MCF 10A (cell line): Measurements from ENCODE around the gene TXLNG. TPM values are rescaled to one million over a fixed set of nuclear protein-coding genes. Genes with fewer than 3 reads are reported as not detected.

Experiments
- BruUV-seq: library from RNA; stranded (reverse); fragments of 400-500 nt; replicated peaks from 2 replicates; lab custom pipeline; 2021; lab: Mats Ljungman, UMichigan
- CTCF ChIA-PET: fragments of 300-600 bp; sonication (Branson Sonifier 250); formaldehyde crosslinking; extraction: SDS; loops from one replicate; lab custom pipeline; 2021; ENCODE audit warnings: antibody characterized with exemption, inconsistent platforms; lab: Yijun Ruan, JAX
- POLR2A ChIA-PET: fragments of 300-600, 350-650 bp; sonication (Branson Sonifier 250); formaldehyde crosslinking; extraction: SDS; loops from one replicate; lab custom pipeline; 2020; ENCODE audit warnings: antibody characterized with exemption, inconsistent platforms; lab: Yijun Ruan, JAX
- DNase-seq: peaks from one replicate; pipeline ENCODE4 v3.0.0-alpha.2; 2018; ENCODE audit not compliant: unreplicated experiment
- H3K27ac Mint-ChIP-seq: one replicate; pipeline ENCODE4 v1.8.0; 2022; ENCODE audit warnings: mild to moderate bottlenecking, low read depth, mixed read lengths; ENCODE audit not compliant: unreplicated experiment
- H3K27me3 Mint-ChIP-seq: one replicate; pipeline ENCODE4 v1.8.0; 2022; ENCODE audit warnings: mixed read lengths; ENCODE audit not compliant: insufficient read depth, unreplicated experiment
- H3K36me3 Mint-ChIP-seq: one replicate; pipeline ENCODE4 v1.8.0; 2022; ENCODE audit warnings: mild to moderate bottlenecking, moderate library complexity, mixed read lengths; ENCODE audit not compliant: insufficient read depth, unreplicated experiment
- H3K4me1 Mint-ChIP-seq: one replicate; pipeline ENCODE4 v1.8.0; 2022; ENCODE audit warnings: mixed read lengths; ENCODE audit not compliant: insufficient read depth, unreplicated experiment
- H3K4me3 Mint-ChIP-seq: one replicate; pipeline ENCODE4 v1.8.0; 2022; ENCODE audit warnings: mild to moderate bottlenecking, moderate library complexity, mixed read lengths; ENCODE audit not compliant: unreplicated experiment
- H3K9me3 Mint-ChIP-seq: one replicate; pipeline ENCODE4 v1.8.0; 2022; ENCODE audit warnings: mixed read lengths; ENCODE audit not compliant: unreplicated experiment
- CTCF ChIP-seq: fragments of 200-600 bp; IDR thresholded peaks from one replicate; pipeline ENCODE4 v1.8.0; 2022; ENCODE audit warnings: antibody characterized with exemption, mild to moderate bottlenecking; ENCODE audit not compliant: unreplicated experiment
- intact Hi-C: fragments of 100-400 bp; cut with micrococcal nuclease; formaldehyde crosslinking; loops from 2 replicates; pipeline ENCODE4 v1.14.1; 2022
- total RNA-seq: library from RNA; stranded (reverse); gene quantifications from 2 replicates; pipeline ENCODE4 v1.2.3, GENCODE V29; 2022

The TXLNG gene
- total RNA-seq, 1 experiment from 2014 or later, result 43.2 TPM

DNA sequence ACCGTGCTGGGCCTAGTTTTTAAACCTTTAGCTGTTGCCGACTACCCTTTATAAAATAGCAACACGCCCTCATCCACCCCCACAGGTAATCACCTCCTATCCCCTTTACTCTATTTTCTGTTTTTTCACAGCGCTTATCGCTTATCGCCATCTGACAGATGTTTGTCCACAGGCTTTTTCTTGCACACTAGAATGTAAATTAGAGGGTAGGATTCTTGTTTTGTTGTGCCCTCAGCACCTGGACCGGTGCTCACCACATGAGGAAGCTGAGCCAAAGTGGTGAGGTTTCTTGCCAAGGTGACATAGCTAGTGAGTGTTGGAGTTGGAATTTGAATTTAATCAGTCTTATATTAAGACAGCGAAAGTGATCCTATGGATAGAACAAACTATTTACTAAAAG, 86.8 kb downstream of the TXLNG start:
- no TSS peak for BruUV-seq
- peaks cover 8% of the 10 kb centered on the region for H3K4me1 Mint-ChIP-seq
- H3K9me3 Mint-ChIP-seq, result no peaks in the 10 kb centered on the region
- H3K27ac Mint-ChIP-seq, result no peak overlapping the region
- DNase-seq, result no peak
- no peak overlapping the region for H3K4me3 Mint-ChIP-seq
- H3K27me3 Mint-ChIP-seq, result peaks cover 58% of the 10 kb centered on the region
- H3K36me3 Mint-ChIP-seq, result peaks cover 6% of the 10 kb centered on the region
- ChIA-PET CTCF (interaction anchor here (0.7 to 5.4 kb wide), 5 partner anchors 10 to 210 kb away, joined by 3 to 42 read pairs (median 4); no protein-coding TSS in a partner anchor), POLR2A (interaction anchor here (0.6 to 6.3 kb wide), 2 partner anchors 10 to 548 kb away, joined by 3 to 30 read pairs; no protein-coding TSS in a partner anchor)
- TF ChIP-seq CTCF, result no peak
- intact Hi-C loops, result no loop called here

DNA sequence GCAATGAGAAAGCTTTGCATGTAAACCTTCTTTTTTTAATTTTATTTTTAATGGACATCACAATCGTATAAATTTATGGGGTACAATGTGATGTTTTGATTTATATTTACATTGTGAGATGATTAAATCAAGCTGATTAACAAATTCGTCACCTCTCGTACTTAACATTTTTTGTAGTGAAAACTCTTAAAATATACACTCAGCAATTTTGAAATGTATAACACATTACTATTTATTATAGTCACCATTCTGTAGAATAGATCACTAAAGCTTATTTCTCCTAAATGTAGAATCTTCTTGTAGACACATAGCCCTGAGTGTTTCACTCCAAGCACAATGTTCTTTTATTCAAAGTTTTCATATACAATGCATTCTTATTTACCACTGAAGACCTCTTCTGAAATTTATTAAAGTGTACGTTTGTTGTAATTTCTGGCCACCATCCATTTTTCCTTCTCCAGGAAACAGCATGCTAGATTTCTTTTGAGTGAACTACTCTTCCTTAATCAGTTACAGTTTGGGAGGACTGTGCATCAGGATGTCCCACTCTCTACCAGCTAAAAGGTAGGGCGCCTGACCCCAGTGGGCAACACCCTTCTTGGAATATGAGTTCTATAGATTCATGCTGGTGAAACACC, 88.3 kb downstream of the TXLNG start:
- intact Hi-C loops, result no loop called here
- no peak for TF ChIP-seq CTCF
- Mint-ChIP-seq H3K4me3 (no peak overlapping the region), H3K27ac (no peak overlapping the region), H3K9me3 (no peaks in the 10 kb centered on the region), H3K4me1 (no peaks in the 10 kb centered on the region), H3K36me3 (peaks cover 6% of the 10 kb centered on the region), H3K27me3 (peaks cover 68% of the 10 kb centered on the region)
- BruUV-seq, result no TSS peak
- DNase-seq, result no peak
- ChIA-PET POLR2A (interaction anchor here (1.0 kb wide), 1 partner anchor 8 kb away, joined by 3 read pairs; no protein-coding TSS in a partner anchor), CTCF (interaction anchor here (1.4 to 5.4 kb wide), 3 partner anchors 8 to 172 kb away, joined by 4 to 42 read pairs (median 19); no protein-coding TSS in a partner anchor)

- POLR2A ChIA-PET, result no interaction called here
- Mint-ChIP-seq H3K27me3 (peaks cover 90% of the 10 kb centered on the region), H3K4me3 (no peak overlapping the region), H3K4me1 (no peaks in the 10 kb centered on the region), H3K9me3 (no peaks in the 10 kb centered on the region), H3K36me3 (no peaks in the 10 kb centered on the region), H3K27ac (no peak overlapping the region)
- BruUV-seq, result no TSS peak
- CTCF ChIA-PET, result interaction anchor here (1.0 kb wide), 1 partner anchor 9 kb away, joined by 3 read pairs; no protein-coding TSS in a partner anchor
- DNase-seq, result no peak
- intact Hi-C loops, result no loop called here
- TF ChIP-seq CTCF, result no peak
Observed at GRCh38 chrX:16876696-16877095, 90.4 kb downstream of the TXLNG start.

DNA sequence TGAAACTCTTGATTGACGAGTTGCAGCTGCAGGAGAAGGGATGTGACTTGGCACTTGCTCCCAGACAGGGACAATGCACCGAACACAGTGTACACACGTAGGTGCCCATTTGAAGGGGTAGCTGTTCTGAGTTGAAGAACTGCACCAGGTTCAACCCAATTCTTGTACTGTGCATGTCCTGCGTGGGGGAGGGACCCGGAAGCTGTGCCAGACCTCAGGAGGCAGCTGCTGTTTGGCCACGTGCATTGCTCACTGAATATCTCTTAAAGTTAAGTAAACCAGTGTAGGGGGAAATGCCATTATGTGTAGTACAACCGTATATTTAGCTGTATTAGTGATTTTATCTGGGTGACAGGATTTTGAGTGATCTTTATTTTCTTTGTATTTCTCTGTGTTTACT, 95.9 kb downstream of the TXLNG start:
- TF ChIP-seq CTCF, result no peak
- H3K27ac Mint-ChIP-seq, result no peak overlapping the region
- ChIA-PET POLR2A (interaction anchor here (0.6 to 2.8 kb wide), 9 partner anchors 8 to 164 kb away, joined by 3 to 30 read pairs (median 5); partner anchors contain the start of genes RBBP7, REPS2 and SYAP1), CTCF (interaction anchor here (0.5 to 9.8 kb wide), 24 partner anchors 9 to 1123 kb away, joined by 3 to 252 read pairs (median 4); no protein-coding TSS in a partner anchor)
- intact Hi-C loops, result loop anchor here (5.0 kb wide), 1 partner anchor 65 kb away; the partner anchor contains the start of gene REPS2
- BruUV-seq, result no TSS peak
- no peaks in the 10 kb centered on the region for H3K4me1 Mint-ChIP-seq
- no peaks in the 10 kb centered on the region for H3K36me3 Mint-ChIP-seq
- H3K9me3 Mint-ChIP-seq, result no peaks in the 10 kb centered on the region
- DNase-seq, result no peak
- peak overlapping the region; percentile 73 for H3K4me3 Mint-ChIP-seq
- H3K27me3 Mint-ChIP-seq, result peaks cover 69% of the 10 kb centered on the region
